Measurements from ENCODE around the gene BANF1.

The BANF1 gene

GRCh38 chr11:66001942-66002647 is at the start of gene BANF1, which contains the start of gene EIF1AD:
Gene BANF1 (plus strand): TSS chr11:66002503. CDS start chr11:66003251, 748 bp downstream.
Gene EIF1AD (minus strand): TSS chr11:66002157. CDS start chr11:66000389, 1,768 bp downstream.
- DNase-seq: peak; percentile 87

GRCh38 chr11:65953471-65953870 is 48.8 kb upstream of the BANF1 start:
- DNase-seq: no peak

GRCh38 chr11:65954771-65955170 is 47.5 kb upstream of the BANF1 start:
- DNase-seq: no peak

GRCh38 chr11:65958291-65958690 is 44.0 kb upstream of the BANF1 start:
- DNase-seq: no peak

GRCh38 chr11:65958774-65959420 is 43.4 kb upstream of the BANF1 start:
- DNase-seq: no peak

- DNase-seq: no peak
These were observed 41.5 kb upstream of the BANF1 start for GRCh38 chr11:65960824-65961266.

GRCh38 chr11:65961267-65962140 is 40.8 kb upstream of the BANF1 start, which contains the start of gene SART1:
Gene SART1 (plus strand): TSS chr11:65961734. CDS start chr11:65961781, 47 bp downstream.
- DNase-seq: peak; percentile 93

- DNase-seq: no peak
These were observed 40.1 kb upstream of the BANF1 start for GRCh38 chr11:65962141-65962564.

- DNase-seq: no peak
These were observed 37.4 kb upstream of the BANF1 start for GRCh38 chr11:65964906-65965305.

GRCh38 chr11:65965986-65966762 is 36.1 kb upstream of the BANF1 start:
- no peak for DNase-seq

GRCh38 chr11:65967329-65967934 is 34.9 kb upstream of the BANF1 start:
- DNase-seq: no peak

GRCh38 chr11:65968600-65969482 is 33.5 kb upstream of the BANF1 start:
- no peak for DNase-seq

- no peak for DNase-seq
These were observed 30.2 kb upstream of the BANF1 start for GRCh38 chr11:65972116-65972515.

- no peak for DNase-seq
These were observed 28.7 kb upstream of the BANF1 start for GRCh38 chr11:65973439-65974110.

GRCh38 chr11:65975771-65976170 is 26.5 kb upstream of the BANF1 start:
- no peak for DNase-seq

- DNase-seq: no peak
These were observed 25.8 kb upstream of the BANF1 start for GRCh38 chr11:65976216-65977176.

- DNase-seq: no peak
These were observed 24.5 kb upstream of the BANF1 start for GRCh38 chr11:65977621-65978390.

All from activated CD4-positive, alpha-beta T cell treated with anti-CD3 and anti-CD28 coated beads, Interleukin-2, amount 50 U/mL, for 1 hour (primary cell).